HUES6 (cell line): ENCODE results near the gene MGMT.

Experiments
- H3K27ac ChIP-seq: 2 replicates; pipeline ENCODE4 v1.7.0; 2013; ENCODE audit warnings: low read depth, mild to moderate bottlenecking, low read length, inconsistent platforms
- H3K27me3 ChIP-seq: 2 replicates; pipeline ENCODE4 v1.6.1; 2013; ENCODE audit warnings: low read length; ENCODE audit not compliant: control insufficient read depth, insufficient read depth
- H3K36me3 ChIP-seq: 2 replicates; pipeline ENCODE4 v1.6.1; 2013; ENCODE audit warnings: low read length; ENCODE audit not compliant: control insufficient read depth, insufficient read depth
- H3K4me1 ChIP-seq: 2 replicates; pipeline ENCODE4 v1.6.1; 2013; ENCODE audit warnings: low read length; ENCODE audit not compliant: control insufficient read depth, insufficient read depth
- H3K4me3 ChIP-seq: 2 replicates; pipeline ENCODE4 v1.5.1; 2013; ENCODE audit warnings: low read depth, low read length
- H3K9ac ChIP-seq: one replicate; pipeline ENCODE4 v1.6.1; 2013; ENCODE audit warnings: mild to moderate bottlenecking, low read length
- H3K9me3 ChIP-seq: 2 replicates; pipeline ENCODE4 v1.6.1; 2013; ENCODE audit warnings: low read depth, low read length; ENCODE audit not compliant: control insufficient read depth, insufficient read depth

The MGMT gene

DNA sequence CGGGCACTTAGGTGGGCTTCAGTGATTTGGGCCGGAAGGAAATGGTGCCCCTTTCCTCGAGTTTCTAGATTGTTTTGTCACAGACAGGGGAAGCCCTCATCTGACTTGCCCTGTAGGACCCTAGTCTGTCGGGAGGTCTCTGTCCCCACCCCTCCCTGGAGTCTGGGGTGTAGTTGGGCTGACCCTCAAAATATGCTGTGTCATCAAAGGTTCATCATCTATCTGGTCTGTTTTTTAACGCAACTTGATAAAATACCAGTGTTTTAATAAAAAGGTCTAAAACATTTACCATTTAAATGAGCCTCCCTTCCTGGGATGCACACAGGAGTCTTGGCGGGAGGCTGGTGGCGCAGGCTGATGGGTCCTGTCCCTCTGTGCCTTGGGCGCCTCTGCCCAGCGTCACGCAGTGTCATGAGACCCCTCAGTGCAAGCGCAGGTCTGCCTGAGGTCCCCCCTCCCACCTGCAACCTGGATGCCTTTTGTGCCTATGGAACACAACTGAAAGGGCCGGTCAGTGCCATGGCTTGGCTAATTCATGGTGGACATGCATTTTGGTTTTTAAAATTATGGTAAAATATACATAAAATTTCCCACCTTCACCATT, 146.4 kb downstream of the MGMT start:
- Histone ChIP-seq H3K4me1 (no peaks in the 10 kb centered on the region), H3K9me3 (no peaks in the 10 kb centered on the region), H3K9ac (no peak overlapping the region)

DNA sequence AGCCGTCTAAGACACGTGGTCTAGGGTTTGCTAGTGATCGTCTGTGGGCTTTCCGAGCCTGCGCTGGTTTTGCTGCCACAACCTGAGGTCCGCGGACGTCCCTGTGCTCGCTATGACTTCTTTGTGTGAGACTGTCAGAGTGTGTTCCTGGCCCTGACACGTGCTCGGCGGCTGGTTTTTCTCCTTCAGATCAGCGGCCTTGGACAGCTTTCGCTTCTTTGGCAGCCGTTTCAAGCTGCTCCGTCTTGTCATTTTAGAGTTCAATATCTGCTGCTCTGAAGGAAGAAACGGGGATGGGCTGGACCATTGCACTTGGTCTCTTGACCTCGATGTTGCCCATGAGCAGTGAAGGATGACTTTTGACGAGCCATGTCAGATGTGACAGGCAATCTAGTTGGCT, 147.3 kb downstream of the MGMT start:
- Histone ChIP-seq H3K9me3 (no peaks in the 10 kb centered on the region), H3K27ac (no peak overlapping the region), H3K27me3 (no peaks in the 10 kb centered on the region), H3K9ac (no peak overlapping the region), H3K36me3 (no peaks in the 10 kb centered on the region), H3K4me1 (no peaks in the 10 kb centered on the region), H3K4me3 (no peak overlapping the region)

More for the DNA sequence above, 146.4 kb downstream of the MGMT start:
- no peaks in the 10 kb centered on the region for H3K27me3 ChIP-seq
- H3K36me3 ChIP-seq: no peaks in the 10 kb centered on the region
- no peak overlapping the region for H3K4me3 ChIP-seq
- no peak overlapping the region for H3K27ac ChIP-seq

DNA sequence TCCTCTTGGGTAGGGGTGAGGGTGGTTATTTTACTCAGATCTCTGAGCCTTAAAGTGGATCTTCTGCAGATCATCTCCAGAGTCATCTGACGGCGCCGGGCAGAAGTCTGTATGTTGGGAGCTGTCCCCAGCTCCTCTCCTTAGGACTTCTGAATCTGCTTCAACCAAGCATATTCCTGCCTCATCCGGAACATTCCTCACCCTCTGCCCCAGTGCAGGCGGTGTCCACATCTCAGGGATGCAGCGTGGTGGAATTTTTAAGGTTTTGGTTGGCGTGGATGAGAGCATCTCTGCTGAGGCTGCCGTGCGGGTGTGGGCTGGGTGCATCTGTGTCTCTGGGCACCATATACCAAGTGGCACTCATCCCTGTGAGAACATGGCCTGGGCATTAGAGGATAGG, 148.3 kb downstream of the MGMT start:
- Histone ChIP-seq H3K36me3 (no peaks in the 10 kb centered on the region), H3K27me3 (no peaks in the 10 kb centered on the region), H3K4me1 (no peaks in the 10 kb centered on the region), H3K27ac (no peak overlapping the region), H3K9ac (no peak overlapping the region), H3K9me3 (no peaks in the 10 kb centered on the region), H3K4me3 (no peak overlapping the region)

DNA sequence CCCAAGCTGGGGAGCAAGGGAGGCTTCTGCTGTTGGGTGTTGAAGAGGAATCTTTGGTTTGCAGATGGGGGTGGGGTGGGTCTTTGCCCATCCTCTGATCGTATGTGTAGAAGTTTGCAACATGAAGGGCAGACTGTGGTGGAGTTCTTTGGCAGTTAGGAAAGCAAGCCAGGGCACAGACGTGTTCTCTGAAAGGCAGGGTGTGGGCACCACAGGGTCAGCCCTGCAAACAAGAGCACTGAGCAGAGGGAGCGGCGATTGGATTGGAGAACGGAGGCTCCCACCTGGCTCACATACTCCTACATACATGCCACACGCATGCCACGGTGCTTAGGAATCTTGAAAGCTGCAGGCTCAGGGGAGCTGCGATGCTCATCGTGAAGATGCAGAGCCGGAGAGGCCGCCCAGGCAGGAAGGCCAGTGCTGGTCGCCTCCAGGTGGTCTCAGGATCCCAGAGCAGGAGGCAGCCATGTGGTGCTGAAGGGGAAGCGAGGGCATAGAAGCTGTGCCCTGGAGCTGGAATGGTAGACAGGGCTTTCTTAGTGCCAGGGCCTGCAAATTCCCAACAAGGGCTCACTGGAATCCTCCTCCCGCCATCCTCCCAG, 149.0 kb downstream of the MGMT start:
- Histone ChIP-seq H3K9ac (no peak overlapping the region), H3K4me3 (no peak overlapping the region)

DNA sequence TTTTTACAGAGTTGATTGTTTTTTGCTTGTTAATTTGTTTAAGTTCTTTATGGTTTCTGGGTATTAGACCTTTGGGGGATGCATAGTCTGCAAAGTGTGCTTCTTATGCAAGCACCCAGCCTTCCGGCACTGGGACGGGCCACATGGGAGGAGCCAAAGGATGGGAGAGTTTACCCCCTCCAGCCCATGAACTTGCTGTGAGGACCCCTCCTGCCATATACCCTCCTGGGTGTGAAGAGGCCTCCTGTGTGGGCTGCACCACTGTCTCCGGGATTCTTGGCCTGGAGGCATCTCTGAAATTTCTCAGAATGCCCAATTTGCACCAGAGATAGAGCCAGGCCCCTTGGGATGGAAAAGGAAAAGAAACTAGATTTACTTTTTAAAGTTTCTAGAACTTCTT, 150.7 kb downstream of the MGMT start:
- H3K9ac ChIP-seq: no peak overlapping the region
- no peaks in the 10 kb centered on the region for H3K9me3 ChIP-seq
- no peaks in the 10 kb centered on the region for H3K27me3 ChIP-seq
- H3K4me1 ChIP-seq: peaks cover 8% of the 10 kb centered on the region; the same call in 1 of the 2 replicates
- no peak overlapping the region for H3K27ac ChIP-seq
- H3K36me3 ChIP-seq: no peaks in the 10 kb centered on the region
- no peak overlapping the region for H3K4me3 ChIP-seq

More for the DNA sequence above, 149.0 kb downstream of the MGMT start:
- Histone ChIP-seq H3K4me1 (no peaks in the 10 kb centered on the region; the same call in 1 of the 2 replicates), H3K27ac (no peak overlapping the region), H3K36me3 (no peaks in the 10 kb centered on the region), H3K9me3 (no peaks in the 10 kb centered on the region), H3K27me3 (no peaks in the 10 kb centered on the region)

DNA sequence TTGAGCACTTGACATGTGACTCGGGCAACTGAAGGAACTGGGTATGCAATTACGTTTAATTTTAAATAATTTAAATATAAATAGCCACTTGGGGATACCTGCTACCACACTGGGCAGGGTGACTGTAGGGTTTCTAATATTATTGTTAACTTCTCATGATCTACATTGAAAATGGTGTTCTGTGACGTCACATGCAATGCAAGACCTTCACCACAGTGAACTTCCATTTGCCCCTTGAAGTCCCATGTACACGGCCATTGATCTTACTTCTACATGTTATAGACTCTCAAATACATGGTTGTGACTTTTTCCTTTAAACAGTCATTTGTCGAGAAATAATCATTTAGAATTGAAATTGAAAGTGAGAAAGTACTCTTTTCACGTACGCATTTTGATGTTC, 154.0 kb downstream of the MGMT start:
- H3K36me3 ChIP-seq: no peaks in the 10 kb centered on the region
- no peaks in the 10 kb centered on the region for H3K27me3 ChIP-seq
- no peaks in the 10 kb centered on the region for H3K9me3 ChIP-seq
- H3K27ac ChIP-seq: no peak overlapping the region
- peaks cover 12% of the 10 kb centered on the region; the same call in 1 of the 2 replicates for H3K4me1 ChIP-seq
- H3K9ac ChIP-seq: no peak overlapping the region
- H3K4me3 ChIP-seq: no peak overlapping the region

DNA sequence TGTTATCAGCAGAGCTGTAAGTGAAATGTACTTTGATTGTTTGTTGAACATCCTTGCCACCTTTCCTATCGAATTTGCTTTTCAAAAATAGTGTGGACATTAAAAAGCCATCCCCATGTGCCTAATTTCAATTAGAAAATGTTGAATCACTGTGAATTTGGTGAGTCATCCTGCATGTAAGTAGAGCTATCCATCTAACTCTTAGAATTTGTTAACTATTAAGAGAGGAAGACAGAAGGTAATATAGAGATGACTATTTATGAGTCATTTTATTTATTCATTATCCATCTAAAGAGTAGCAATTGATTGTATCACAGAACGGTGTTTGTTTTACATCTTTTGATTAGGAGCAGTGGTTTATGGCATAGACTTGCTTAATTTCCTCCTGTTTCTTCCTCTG, 154.7 kb downstream of the MGMT start:
- H3K27me3 ChIP-seq: no peaks in the 10 kb centered on the region
- H3K27ac ChIP-seq: no peak overlapping the region

DNA sequence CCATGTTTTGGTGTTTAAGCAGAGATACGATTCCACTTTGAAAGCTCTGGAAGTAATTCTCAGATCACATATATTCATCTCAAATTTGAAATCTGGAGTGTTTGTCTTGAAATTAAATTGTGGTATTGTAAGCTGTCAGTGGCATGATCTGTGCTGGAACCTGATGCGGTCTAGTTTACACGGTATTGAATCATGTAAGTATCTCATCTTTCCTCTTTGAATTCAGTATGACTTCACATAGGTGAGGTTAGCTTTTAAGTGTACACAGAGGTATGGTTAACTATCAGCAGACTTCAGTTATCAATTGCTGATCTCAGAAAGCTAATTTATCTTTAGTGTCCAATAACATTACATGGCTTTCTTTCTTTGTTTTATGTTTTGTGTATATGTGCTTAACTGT, 155.2 kb downstream of the MGMT start:
- no peaks in the 10 kb centered on the region for H3K9me3 ChIP-seq
- no peak overlapping the region for H3K9ac ChIP-seq
- H3K4me3 ChIP-seq: no peak overlapping the region
- no peaks in the 10 kb centered on the region for H3K36me3 ChIP-seq
- peaks cover 15% of the 10 kb centered on the region; the same call in 1 of the 2 replicates for H3K4me1 ChIP-seq
- no peak overlapping the region for H3K27ac ChIP-seq
- no peaks in the 10 kb centered on the region for H3K27me3 ChIP-seq

More for the DNA sequence above, 154.7 kb downstream of the MGMT start:
- Histone ChIP-seq H3K4me1 (peaks cover 15% of the 10 kb centered on the region; the same call in 1 of the 2 replicates), H3K4me3 (no peak overlapping the region), H3K36me3 (no peaks in the 10 kb centered on the region), H3K9ac (no peak overlapping the region), H3K9me3 (no peaks in the 10 kb centered on the region)

DNA sequence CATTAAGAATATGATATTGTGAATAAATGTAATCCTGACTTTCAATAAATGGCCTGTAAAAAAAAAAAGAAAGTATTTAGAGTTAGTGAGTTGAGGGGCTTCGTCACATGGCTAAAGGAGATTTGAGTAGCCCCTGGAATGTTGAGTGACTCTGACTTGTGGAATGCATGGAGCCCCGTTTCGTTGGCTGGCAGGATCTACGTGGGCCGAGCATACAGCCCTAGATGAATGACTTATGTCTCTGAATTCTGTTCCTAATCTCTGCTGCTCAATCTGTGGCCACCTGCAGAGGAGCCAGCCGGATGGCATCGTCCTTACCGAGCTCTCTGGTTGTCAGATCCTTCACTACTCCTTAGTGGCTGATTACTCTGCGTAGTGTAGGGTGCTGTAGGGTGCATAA, 155.7 kb downstream of the MGMT start:
- Histone ChIP-seq H3K9ac (no peak overlapping the region), H3K9me3 (no peaks in the 10 kb centered on the region), H3K27ac (no peak overlapping the region), H3K4me1 (peaks cover 15% of the 10 kb centered on the region; the same call in 1 of the 2 replicates), H3K4me3 (no peak overlapping the region), H3K36me3 (no peaks in the 10 kb centered on the region), H3K27me3 (no peaks in the 10 kb centered on the region)

DNA sequence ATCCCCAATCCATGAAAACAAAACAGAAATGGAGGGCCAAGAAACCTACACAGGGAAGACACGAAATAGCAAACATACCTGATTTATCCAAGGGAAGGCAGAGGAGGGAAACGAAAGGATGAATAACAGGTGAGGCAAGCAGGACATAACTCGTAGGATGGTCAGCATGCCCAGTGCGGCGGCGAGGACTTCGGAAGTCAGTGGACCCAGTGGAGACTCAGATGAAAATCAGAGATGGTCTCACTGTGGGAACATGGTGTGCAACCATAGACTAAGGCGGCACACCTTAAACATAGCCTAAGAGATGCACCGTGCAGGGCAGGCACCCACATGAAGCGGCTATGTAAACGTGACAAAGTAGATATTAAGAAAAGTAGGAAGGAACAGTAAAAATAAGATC, 157.5 kb downstream of the MGMT start:
- no peaks in the 10 kb centered on the region for H3K36me3 ChIP-seq
- no peak overlapping the region for H3K4me3 ChIP-seq
- no peaks in the 10 kb centered on the region for H3K27me3 ChIP-seq
- H3K27ac ChIP-seq: no peak overlapping the region
- H3K4me1 ChIP-seq: peaks cover 15% of the 10 kb centered on the region; the same call in 1 of the 2 replicates
- no peaks in the 10 kb centered on the region for H3K9me3 ChIP-seq
- no peak overlapping the region for H3K9ac ChIP-seq

DNA sequence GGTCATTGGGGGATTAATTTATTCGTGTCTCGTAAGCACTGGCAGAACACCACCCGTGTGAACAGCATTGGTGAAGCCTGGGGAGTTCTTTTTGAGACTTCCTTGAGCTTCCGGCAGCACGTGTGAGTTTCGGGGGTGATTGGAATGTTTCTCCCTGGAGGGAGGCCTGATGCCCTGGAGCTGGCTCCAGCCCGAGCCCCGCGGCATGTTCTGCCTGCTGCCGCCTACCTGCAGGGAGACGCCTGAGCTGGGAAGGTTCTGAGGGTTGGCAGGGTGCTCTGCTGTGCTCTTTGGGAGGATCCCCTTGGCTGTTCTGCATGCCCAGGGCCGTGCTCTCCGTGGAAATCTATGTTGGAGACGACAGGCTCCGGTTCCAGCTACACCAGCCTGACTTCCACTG, 159.3 kb downstream of the MGMT start:
- Histone ChIP-seq H3K9ac (no peak overlapping the region), H3K36me3 (no peaks in the 10 kb centered on the region), H3K4me3 (no peak overlapping the region), H3K27me3 (no peaks in the 10 kb centered on the region), H3K4me1 (peaks cover 12% of the 10 kb centered on the region; the same call in 1 of the 2 replicates), H3K9me3 (no peaks in the 10 kb centered on the region), H3K27ac (no peak overlapping the region)
